HFF-Myc (cell line): ENCODE results near the gene SESTD1.

Experiments used
- DNase-seq: peaks from one replicate; pipeline ENCODE4 v3.0.0-alpha.2; 2011; ENCODE audit warnings: low read depth; ENCODE audit errors: extremely low read depth
- H3K4me3 ChIP-seq: replicated peaks from 2 replicates; pipeline ENCODE4 v1.5.1; 2011; ENCODE audit warnings: low read depth, mild to moderate bottlenecking, control low read depth, low read length
- TF ChIP-seq, protein P1 (sequence below): IDR thresholded peaks from 2 replicates; pipeline ENCODE4 v1.5.1; 2012; ENCODE audit warnings: mild to moderate bottlenecking, low read depth, low read length, control low read depth; ENCODE audit errors: missing control alignments

Gene SESTD1

DNA sequence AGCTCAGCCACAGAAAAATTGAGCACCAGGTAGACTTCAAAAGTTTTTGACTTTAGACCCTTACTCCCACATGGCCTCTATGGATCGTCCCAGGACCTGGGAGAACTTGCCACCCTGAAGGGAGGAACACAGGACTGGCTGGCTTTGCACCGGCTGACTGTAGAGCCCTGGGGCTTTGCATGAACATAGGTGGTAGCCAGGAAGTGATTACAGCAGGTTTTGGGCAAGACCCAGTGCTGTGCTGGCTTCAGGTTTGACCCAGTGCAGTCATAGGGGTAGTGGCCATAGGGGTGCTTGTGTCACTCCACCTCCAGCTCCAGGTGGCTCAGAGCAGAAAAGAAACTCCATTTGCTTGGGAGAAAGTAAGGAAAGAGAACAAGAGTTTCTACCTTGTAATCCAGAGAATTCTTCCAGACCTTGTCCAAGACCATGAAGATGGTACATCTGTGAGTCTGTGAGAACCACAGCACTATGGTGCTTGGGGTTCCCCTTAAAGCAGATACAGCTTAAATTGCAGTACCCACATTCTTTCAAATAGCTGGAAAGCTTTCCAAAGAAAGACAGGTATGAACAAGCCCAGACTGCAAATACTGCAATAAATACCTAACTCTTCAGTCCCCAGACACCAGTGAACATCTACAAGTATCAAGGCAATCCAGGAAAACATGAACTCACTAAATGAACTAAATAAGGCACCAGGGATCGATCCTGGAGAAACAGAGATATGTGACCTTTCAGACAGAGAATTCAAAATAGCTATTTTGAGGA, 13.0 kb upstream of the SESTD1 start:
- no peak for DNase-seq
- TF ChIP-seq, protein P1, sequence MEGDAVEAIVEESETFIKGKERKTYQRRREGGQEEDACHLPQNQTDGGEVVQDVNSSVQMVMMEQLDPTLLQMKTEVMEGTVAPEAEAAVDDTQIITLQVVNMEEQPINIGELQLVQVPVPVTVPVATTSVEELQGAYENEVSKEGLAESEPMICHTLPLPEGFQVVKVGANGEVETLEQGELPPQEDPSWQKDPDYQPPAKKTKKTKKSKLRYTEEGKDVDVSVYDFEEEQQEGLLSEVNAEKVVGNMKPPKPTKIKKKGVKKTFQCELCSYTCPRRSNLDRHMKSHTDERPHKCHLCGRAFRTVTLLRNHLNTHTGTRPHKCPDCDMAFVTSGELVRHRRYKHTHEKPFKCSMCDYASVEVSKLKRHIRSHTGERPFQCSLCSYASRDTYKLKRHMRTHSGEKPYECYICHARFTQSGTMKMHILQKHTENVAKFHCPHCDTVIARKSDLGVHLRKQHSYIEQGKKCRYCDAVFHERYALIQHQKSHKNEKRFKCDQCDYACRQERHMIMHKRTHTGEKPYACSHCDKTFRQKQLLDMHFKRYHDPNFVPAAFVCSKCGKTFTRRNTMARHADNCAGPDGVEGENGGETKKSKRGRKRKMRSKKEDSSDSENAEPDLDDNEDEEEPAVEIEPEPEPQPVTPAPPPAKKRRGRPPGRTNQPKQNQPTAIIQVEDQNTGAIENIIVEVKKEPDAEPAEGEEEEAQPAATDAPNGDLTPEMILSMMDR = no peak
- H3K4me3 ChIP-seq = no peak overlapping the region

DNA sequence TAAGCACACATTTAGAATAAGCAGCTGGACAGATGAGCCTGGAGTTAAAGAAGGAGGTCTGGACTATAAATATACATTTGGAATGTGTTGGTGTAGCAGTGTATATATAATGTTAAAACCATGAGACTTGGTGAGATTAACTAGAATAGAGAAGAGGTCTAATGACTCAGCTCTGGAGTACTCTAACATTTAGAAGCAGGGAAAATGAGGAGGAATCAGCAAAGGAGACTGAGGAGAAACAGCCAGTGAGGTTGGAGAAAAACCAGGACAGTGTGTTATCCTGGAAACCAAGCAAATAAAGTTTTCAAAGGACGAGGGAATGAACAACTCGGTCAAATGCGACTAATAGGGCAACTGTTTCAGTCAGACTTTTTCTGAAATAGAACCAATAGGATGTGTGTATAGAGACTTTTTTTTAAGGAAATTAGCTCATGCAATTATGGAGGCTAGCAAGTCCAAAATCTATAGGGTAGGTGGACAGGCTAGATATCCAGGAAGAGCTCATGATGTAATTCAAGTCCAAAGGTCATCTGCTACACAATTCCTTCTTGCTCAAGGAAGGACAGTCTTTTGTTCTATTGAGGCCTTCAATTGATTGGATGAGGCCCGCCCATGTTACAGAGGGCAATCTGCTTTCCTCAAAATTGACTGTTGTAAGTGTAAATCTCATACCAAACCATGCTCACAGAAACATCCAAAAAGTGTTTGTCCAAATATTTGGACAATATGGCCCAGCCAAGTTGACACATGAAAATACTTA, 10.8 kb upstream of the SESTD1 start:
- no peak overlapping the region for H3K4me3 ChIP-seq
- DNase-seq = no peak
- TF ChIP-seq, protein P1 = no peak

DNA sequence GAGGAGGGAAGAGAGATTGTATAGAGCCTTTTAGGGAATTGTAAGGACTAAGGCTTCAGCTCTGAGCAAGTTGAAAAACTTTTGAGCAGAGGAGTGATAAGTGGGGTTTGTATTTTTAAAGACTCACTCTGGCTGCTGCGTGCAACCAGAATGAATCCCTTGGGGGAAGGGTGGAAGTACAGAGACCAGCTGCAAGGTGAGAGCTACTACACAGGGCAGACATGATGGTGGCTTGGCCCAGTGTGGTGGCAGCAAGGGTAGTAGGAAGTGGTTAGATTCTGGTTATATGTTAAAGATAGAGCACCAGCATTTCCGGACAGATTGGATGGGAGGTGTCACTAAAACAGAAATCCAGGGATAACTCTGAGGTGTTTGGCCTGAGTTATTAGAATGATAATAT, 10.1 kb upstream of the SESTD1 start:
- no peak overlapping the region for H3K4me3 ChIP-seq
- TF ChIP-seq, protein P1 = no peak
- no peak for DNase-seq

DNA sequence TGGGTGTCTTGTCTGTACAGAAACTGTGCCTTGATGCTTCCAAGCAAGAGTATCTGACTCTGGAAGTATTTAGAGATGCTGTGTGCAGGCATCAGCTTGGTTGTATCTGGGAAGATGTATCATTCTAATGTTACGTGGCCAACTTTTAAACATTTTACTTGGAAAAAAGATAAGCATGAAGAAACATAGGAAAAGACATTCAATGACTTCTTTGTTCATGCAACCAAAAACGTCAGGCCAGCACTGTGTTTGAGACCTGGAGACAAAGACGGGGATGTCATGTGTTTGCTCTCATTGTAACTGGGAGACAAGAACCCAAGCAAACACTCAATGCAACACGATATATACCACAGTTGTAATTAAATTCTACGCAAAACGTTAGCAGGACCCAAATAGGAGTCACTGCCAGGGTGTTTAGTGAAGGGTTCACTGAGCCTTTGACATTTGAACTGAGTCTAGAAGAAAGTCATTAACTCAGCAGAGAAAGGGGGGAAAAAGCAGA, 8.9 kb upstream of the SESTD1 start:
- H3K4me3 ChIP-seq = no peak overlapping the region
- TF ChIP-seq, protein P1 = no peak
- no peak for DNase-seq

DNA sequence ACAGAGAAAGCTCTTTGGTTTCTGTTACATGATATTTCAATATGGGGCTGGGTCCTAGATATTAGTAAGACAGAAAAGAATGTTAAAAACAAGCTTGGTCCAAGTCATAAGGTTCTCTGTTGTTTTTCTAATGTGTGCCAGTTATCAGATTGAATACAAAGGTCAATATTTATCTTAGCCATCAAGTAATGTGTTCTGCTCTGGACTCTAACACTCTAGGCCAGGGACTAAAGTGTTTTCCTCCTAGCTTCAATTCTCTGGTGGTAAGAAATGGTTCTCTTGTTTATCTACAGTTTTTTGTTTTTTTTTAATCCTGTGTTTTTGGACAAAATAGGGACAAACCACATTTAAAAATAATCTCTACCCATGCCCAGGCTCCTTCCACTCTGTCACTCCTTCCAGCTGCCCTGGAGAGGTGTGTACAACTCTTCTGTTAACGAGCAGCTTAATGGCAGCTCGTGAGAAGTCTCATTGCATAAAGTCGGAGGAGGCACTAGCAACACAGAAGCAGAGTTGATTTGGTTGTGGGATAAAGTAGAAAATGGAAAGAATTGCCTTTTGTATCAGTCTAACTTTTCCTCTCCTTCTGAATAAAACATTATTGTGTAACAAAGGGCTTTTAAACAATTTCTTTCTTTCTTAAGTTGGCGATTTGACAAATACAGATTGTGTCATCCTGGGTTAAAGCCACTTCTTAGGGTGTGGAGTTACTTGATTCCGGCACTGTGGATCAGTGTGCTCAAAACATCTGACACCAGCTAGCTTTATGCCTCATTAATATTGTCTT, 8.0 kb upstream of the SESTD1 start:
- no peak overlapping the region for H3K4me3 ChIP-seq
- TF ChIP-seq, protein P1 = no peak
- no peak for DNase-seq

DNA sequence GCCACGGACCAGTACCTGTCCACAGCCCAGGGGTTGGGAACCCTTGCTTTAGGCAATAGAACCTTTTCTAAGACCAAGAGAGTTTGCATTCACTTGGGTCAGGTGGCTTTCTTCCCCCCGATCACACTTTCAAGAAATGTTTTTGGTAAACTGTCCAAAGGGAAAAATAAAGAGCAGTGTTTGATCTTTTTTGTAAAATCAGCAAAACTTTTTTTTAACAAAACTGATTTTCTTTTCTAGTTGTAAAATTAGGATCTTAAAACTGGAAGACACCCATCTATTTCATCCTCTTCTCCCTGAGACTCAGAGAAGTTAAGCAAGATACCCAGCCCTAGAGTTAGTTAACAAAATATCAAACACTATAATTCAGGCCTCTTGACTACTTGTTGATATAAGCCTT, 6.1 kb upstream of the SESTD1 start:
- TF ChIP-seq, protein P1 = no peak
- no peak overlapping the region for H3K4me3 ChIP-seq
- no peak for DNase-seq
